Measurements from ENCODE around the gene PREX1.

PREX1 gene

DNA sequence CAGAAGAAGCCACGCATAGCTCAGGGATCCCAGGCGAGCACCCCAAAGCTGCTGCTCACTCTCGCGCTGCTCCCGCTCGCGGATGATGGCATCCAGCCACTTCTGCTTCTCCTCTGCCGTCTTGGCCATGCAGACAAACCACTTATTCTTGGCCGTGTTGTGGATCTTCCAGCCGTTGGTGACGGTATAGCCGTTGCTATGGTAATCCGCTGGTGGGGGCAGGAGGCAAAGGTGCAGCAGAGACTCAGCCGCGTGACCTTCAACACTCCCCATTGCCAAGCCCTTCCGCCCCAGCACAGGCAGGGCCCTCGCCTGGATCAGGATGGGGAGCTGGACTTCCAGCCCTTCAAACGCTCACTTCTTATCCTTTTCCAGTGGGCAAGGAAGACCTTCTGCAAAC is 136.9 kb downstream of the PREX1 start:
- H3K4me3 ChIP-seq (ENCODE audit: insufficient read depth, low read depth, low read length, poor library complexity, severe bottlenecking): no peak overlapping the region
- DNase-seq: no peak
- H3K9me3 ChIP-seq (ENCODE audit: control insufficient read depth, low read length): no peaks in the 10 kb centered on the region
- no peak overlapping the region for H3K27ac ChIP-seq (ENCODE audit: insufficient read depth, low read length, poor library complexity, severe bottlenecking)
- H3K4me1 ChIP-seq (ENCODE audit: control insufficient read depth, insufficient read depth, low read length, poor library complexity, severe bottlenecking): no peaks in the 10 kb centered on the region
- H3K27me3 ChIP-seq (replicated peaks; ENCODE audit: control insufficient read depth, insufficient read depth, low read length, poor library complexity, severe bottlenecking): no peaks in the 10 kb centered on the region
- peaks cover 76% of the 10 kb centered on the region for H3K36me3 ChIP-seq (ENCODE audit: control insufficient read depth, insufficient read depth, low read length)

DNA sequence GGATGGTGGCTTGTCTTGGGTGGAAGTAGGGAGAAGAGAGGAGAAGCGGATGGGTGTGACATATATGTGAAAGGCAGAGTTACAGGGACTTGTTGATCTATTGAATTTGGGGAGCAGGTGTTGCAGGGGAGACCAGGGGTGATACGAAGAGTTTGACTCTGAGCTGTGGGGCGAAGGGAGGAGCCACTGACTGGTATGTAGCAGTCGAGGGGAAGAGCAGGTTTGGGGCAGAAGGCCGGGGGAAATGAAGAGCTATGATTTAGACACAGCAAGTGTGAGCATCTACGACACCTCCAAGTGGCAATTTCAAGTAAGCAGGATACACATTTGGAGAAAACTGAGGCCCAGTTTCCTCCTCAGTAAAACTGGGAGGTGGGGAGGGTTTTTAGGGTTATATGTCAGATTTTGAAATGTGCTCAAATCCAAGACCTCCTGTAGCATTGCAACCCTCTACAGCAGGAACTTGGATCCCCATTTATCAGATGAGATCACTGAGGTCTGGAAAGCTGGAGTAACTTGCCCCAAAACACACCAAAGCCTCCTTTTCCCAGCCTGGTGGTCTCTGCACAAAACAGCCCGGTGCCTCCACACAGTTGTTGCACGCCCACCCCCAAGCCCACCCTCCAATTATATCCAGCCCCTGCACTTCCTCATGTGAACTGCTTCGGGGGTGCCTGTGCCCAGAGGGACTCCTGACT is 137.8 kb downstream of the PREX1 start:
- no peaks in the 10 kb centered on the region for H3K9me3 ChIP-seq (ENCODE audit: control insufficient read depth, low read length)
- DNase-seq: no peak
- H3K27me3 ChIP-seq (replicated peaks; ENCODE audit: control insufficient read depth, insufficient read depth, low read length, poor library complexity, severe bottlenecking): no peaks in the 10 kb centered on the region
- H3K36me3 ChIP-seq (ENCODE audit: control insufficient read depth, insufficient read depth, low read length): peaks cover 84% of the 10 kb centered on the region
- no peak overlapping the region for H3K4me3 ChIP-seq (ENCODE audit: insufficient read depth, low read depth, low read length, poor library complexity, severe bottlenecking)
- no peaks in the 10 kb centered on the region for H3K4me1 ChIP-seq (ENCODE audit: control insufficient read depth, insufficient read depth, low read length, poor library complexity, severe bottlenecking)
- H3K27ac ChIP-seq (ENCODE audit: insufficient read depth, low read length, poor library complexity, severe bottlenecking): no peak overlapping the region

DNA sequence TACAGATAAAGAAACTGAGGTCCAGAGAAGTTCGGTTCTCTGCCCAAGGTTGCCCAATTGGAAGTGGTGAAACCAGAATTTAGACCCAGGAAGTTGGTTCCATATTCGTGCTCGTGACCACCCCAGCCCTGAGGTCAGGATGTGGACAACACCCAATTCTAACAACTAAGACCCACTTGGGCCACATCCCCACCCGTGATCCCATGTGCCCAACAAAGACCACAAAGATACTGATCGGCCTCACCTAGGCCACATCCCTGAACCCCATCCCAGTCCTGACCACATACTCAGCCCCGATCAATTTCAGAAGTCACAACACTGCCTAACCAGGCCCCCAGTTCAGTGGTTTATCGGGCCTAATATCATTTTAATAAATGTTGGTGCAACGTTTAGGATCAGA is 138.4 kb downstream of the PREX1 start:
- Histone ChIP-seq H3K9me3 (ENCODE audit: control insufficient read depth, low read length) (no peaks in the 10 kb centered on the region), H3K4me3 (ENCODE audit: insufficient read depth, low read depth, low read length, poor library complexity, severe bottlenecking) (no peak overlapping the region), H3K27ac (ENCODE audit: insufficient read depth, low read length, poor library complexity, severe bottlenecking) (no peak overlapping the region), H3K27me3 (replicated peaks; ENCODE audit: control insufficient read depth, insufficient read depth, low read length, poor library complexity, severe bottlenecking) (no peaks in the 10 kb centered on the region), H3K36me3 (ENCODE audit: control insufficient read depth, insufficient read depth, low read length) (peaks cover 84% of the 10 kb centered on the region), H3K4me1 (ENCODE audit: control insufficient read depth, insufficient read depth, low read length, poor library complexity, severe bottlenecking) (no peaks in the 10 kb centered on the region)
- DNase-seq: no peak

DNA sequence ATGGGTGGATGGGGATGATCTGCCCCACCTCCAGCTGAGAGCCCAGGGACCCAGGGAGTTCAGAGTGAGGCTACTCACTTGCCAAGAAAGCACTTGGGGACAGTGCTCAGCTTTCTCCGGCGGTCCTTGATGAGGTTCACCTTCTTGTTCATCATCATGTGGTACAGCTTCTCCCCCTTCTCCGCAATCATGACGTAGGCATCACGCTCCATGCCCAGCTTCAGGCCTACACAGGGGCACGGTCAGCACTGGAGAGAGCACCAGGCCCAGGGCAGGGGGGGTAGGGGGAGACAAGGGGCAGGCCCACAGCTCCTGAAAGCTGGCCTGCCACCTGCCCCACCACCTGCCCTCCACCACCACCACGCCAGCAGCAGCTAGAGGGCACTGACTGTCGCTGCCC is 139.2 kb downstream of the PREX1 start:
- no peaks in the 10 kb centered on the region for H3K27me3 ChIP-seq (replicated peaks; ENCODE audit: control insufficient read depth, insufficient read depth, low read length, poor library complexity, severe bottlenecking)
- no peaks in the 10 kb centered on the region for H3K4me1 ChIP-seq (ENCODE audit: control insufficient read depth, insufficient read depth, low read length, poor library complexity, severe bottlenecking)
- H3K4me3 ChIP-seq (ENCODE audit: insufficient read depth, low read depth, low read length, poor library complexity, severe bottlenecking): no peak overlapping the region
- H3K36me3 ChIP-seq (ENCODE audit: control insufficient read depth, insufficient read depth, low read length): peaks cover 86% of the 10 kb centered on the region
- H3K27ac ChIP-seq (ENCODE audit: insufficient read depth, low read length, poor library complexity, severe bottlenecking): no peak overlapping the region
- DNase-seq: no peak
- no peaks in the 10 kb centered on the region for H3K9me3 ChIP-seq (ENCODE audit: control insufficient read depth, low read length)

DNA sequence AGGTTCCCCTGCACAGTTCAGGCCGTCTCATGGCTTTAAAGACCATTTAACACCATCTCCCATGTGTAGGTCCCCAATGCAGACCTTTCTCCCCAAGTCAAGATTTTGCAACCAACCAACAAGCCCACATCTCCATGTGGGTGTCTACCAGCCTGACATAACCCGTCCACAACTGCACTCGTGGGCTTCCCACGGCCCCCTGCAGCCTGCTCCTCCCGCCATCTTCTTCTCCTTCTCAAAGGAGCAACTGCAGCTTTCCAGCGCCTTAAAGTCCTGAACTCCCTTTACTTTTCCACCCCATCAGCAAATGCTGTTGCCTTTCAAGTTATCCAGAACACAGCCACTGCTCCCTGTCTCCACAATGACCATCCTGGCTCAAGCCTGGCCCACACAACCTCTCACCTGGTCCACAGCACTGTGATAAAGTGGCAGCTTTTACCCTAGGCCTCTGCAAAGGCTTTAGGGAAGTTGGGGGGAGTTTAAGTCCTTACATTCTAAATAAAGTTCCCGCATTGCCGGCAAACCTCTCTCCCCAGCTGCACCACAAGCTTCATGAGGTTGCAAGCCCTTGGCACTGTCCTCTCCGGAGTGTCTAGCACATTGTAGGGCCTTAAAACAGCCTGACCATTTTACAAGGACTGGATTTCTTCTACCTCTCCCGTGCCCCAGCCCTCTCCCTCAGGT is 140.5 kb downstream of the PREX1 start:
- no peaks in the 10 kb centered on the region for H3K9me3 ChIP-seq (ENCODE audit: control insufficient read depth, low read length)
- H3K4me3 ChIP-seq (ENCODE audit: insufficient read depth, low read depth, low read length, poor library complexity, severe bottlenecking): no peak overlapping the region
- peaks cover 84% of the 10 kb centered on the region for H3K36me3 ChIP-seq (ENCODE audit: control insufficient read depth, insufficient read depth, low read length)
- H3K27ac ChIP-seq (ENCODE audit: insufficient read depth, low read length, poor library complexity, severe bottlenecking): no peak overlapping the region
- H3K4me1 ChIP-seq (ENCODE audit: control insufficient read depth, insufficient read depth, low read length, poor library complexity, severe bottlenecking): no peaks in the 10 kb centered on the region
- H3K27me3 ChIP-seq (replicated peaks; ENCODE audit: control insufficient read depth, insufficient read depth, low read length, poor library complexity, severe bottlenecking): no peaks in the 10 kb centered on the region
- DNase-seq: no peak

DNA sequence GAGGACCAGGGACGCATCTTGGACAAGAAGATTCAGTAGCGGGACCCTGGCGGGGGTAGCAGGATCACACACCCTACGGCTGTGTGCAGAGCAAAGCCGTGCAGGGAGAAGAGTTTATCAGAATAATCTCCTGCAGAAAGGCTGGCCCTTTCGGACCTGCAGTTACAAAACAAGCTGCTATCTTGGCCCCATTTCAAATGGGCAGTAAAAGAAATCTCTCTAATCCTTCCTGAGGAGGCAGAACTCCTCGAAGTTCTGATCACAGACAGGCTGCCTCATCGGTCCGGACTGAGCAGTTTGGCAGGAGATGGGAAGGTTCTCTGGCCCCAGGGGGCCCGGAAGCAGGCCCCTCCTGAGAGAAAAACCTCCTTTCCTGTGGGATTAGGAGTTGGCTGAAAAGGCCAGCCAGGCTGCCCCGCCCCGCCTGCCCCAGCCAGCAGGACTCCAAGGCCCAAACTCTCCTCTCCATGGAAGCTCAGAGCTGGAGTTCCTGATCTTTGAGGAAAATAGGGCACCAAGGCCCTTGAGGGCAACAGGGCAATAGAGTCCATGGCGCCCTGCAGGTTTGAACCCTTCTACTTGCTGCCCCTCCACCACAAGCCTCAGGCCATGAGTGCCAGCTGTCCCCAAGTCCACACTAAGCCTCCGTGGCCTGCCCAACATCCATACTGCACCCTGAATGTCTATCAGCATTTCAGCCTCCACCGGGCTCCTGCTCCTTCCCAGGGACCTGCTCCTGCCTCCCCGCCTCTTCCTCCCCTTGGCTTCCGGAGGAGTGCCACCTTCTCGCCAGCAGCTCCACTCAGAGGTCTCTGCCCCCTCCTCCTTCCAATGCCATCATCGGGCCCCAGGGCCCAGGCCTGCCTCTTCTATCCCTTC is 141.3 kb downstream of the PREX1 start:
- Histone ChIP-seq H3K27ac (ENCODE audit: insufficient read depth, low read length, poor library complexity, severe bottlenecking) (no peak overlapping the region), H3K27me3 (replicated peaks; ENCODE audit: control insufficient read depth, insufficient read depth, low read length, poor library complexity, severe bottlenecking) (no peaks in the 10 kb centered on the region), H3K9me3 (ENCODE audit: control insufficient read depth, low read length) (no peaks in the 10 kb centered on the region), H3K36me3 (ENCODE audit: control insufficient read depth, insufficient read depth, low read length) (peaks cover 82% of the 10 kb centered on the region), H3K4me1 (ENCODE audit: control insufficient read depth, insufficient read depth, low read length, poor library complexity, severe bottlenecking) (no peaks in the 10 kb centered on the region), H3K4me3 (ENCODE audit: insufficient read depth, low read depth, low read length, poor library complexity, severe bottlenecking) (no peak overlapping the region)
- DNase-seq: no peak

DNA sequence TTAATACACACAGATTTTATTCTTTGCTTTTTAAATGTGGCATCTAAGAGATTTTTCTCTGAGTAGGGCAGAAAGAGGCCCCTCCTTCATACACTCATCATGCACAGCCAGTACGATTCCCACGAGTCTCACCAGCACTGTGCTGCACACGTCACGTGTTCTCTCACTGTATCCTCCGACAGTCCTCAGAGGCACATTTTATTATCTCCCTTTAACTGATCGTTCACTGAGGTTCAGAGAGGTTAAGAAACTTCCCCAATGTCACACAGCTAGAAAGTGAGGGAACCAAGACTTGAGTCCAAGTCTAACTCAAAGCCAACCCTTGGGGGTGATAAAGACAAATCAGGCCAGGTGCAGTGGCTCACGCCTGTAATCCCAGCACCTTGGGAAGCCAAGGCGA is 142.5 kb downstream of the PREX1 start:
- Histone ChIP-seq H3K4me3 (ENCODE audit: insufficient read depth, low read depth, low read length, poor library complexity, severe bottlenecking) (no peak overlapping the region), H3K4me1 (ENCODE audit: control insufficient read depth, insufficient read depth, low read length, poor library complexity, severe bottlenecking) (no peaks in the 10 kb centered on the region), H3K27me3 (replicated peaks; ENCODE audit: control insufficient read depth, insufficient read depth, low read length, poor library complexity, severe bottlenecking) (no peaks in the 10 kb centered on the region), H3K9me3 (ENCODE audit: control insufficient read depth, low read length) (no peaks in the 10 kb centered on the region), H3K27ac (ENCODE audit: insufficient read depth, low read length, poor library complexity, severe bottlenecking) (no peak overlapping the region), H3K36me3 (ENCODE audit: control insufficient read depth, insufficient read depth, low read length) (peaks cover 81% of the 10 kb centered on the region)
- no peak for DNase-seq

DNA sequence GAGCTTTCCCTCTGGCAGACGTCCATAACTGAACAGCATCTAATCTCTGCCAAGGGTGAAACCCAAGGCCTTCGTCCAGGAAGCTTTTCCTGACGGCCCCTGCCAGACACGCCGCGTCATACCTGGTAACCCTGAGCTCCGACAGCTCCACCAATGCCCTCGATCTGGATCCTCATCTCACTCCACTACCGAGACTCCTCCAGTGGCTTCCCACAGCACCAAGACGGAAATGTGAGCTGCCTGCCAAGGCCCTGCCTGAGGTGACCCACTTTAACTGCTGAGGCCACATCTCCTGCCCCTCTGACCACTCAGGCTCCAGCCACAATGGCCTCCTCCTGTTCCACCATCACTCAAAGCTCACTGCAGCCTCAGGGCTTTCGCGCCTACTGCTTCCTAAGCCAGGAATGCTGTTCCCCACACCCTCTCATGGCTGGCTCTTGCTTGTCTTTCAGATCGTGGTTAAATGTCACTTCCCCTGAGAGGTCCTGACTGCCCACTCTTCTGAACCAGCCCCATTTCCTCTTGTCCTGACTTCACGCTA is 143.2 kb downstream of the PREX1 start:
- no peak for DNase-seq
- H3K4me3 ChIP-seq (ENCODE audit: insufficient read depth, low read depth, low read length, poor library complexity, severe bottlenecking): no peak overlapping the region

DNA sequence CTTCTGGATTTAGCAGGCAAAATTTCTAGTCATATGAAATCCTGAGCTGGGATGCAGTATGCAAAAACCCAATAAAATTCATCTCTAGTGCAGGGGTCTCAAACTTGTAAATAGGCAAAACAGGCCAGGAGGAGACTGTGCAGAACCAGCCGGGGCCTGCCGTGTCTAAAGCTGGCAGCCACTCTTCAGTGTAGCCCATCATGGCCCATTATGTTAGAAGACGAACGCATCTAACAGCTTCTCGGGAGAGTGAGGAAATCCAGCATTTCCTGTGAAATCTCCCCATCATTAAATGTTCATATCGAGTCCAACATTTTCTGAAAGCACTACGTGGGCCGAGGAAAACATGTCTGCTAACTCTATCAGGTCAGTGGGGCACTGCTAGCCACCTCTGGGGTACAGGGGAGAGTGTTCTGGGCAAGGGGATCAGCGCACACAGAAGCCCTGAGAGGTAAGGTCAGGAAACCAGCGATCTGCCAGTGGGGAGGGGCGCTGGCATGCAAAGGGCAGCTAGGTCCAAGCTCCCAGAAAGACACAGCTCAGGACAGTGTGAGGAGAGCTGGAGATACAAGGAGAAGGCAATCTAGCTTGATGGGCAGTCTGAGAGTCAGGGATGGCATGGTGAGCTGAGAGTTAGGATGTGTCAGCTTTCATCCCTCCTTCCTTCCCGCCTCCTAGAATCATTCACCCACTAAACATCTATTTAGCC is 144.2 kb downstream of the PREX1 start:
- no peak for DNase-seq

More for the DNA sequence above, 143.2 kb downstream of the PREX1 start:
- H3K36me3 ChIP-seq (ENCODE audit: control insufficient read depth, insufficient read depth, low read length): peaks cover 82% of the 10 kb centered on the region
- H3K4me1 ChIP-seq (ENCODE audit: control insufficient read depth, insufficient read depth, low read length, poor library complexity, severe bottlenecking): no peaks in the 10 kb centered on the region
- no peaks in the 10 kb centered on the region for H3K27me3 ChIP-seq (replicated peaks; ENCODE audit: control insufficient read depth, insufficient read depth, low read length, poor library complexity, severe bottlenecking)
- H3K9me3 ChIP-seq (ENCODE audit: control insufficient read depth, low read length): no peaks in the 10 kb centered on the region
- H3K27ac ChIP-seq (ENCODE audit: insufficient read depth, low read length, poor library complexity, severe bottlenecking): no peak overlapping the region

More for the DNA sequence above, 144.2 kb downstream of the PREX1 start:
- no peak overlapping the region for H3K4me3 ChIP-seq (ENCODE audit: insufficient read depth, low read depth, low read length, poor library complexity, severe bottlenecking)
- peaks cover 84% of the 10 kb centered on the region for H3K36me3 ChIP-seq (ENCODE audit: control insufficient read depth, insufficient read depth, low read length)
- no peak overlapping the region for H3K27ac ChIP-seq (ENCODE audit: insufficient read depth, low read length, poor library complexity, severe bottlenecking)
- no peaks in the 10 kb centered on the region for H3K27me3 ChIP-seq (replicated peaks; ENCODE audit: control insufficient read depth, insufficient read depth, low read length, poor library complexity, severe bottlenecking)
- H3K4me1 ChIP-seq (ENCODE audit: control insufficient read depth, insufficient read depth, low read length, poor library complexity, severe bottlenecking): no peaks in the 10 kb centered on the region
- H3K9me3 ChIP-seq (ENCODE audit: control insufficient read depth, low read length): no peaks in the 10 kb centered on the region
